ENCODE measurements around the gene LDLRAP1.
A peak's percentile ranks its signal among the peaks of the same experiment; 100 is the strongest.
"Not testable (repeated sequence)": the region's sequence is repeated elsewhere in the genome, so short reads cannot be mapped to it uniquely, and the experiment has no call there.

LDLRAP1 gene

GRCh38 chr1:25577134-25577920, 33.9 kb downstream of the LDLRAP1 start:
- no peak for DNase-seq (ENCODE audit: low read depth)

GRCh38 chr1:25579292-25580252, 36.2 kb downstream of the LDLRAP1 start:
- no peak for DNase-seq (ENCODE audit: low read depth)

DNA sequence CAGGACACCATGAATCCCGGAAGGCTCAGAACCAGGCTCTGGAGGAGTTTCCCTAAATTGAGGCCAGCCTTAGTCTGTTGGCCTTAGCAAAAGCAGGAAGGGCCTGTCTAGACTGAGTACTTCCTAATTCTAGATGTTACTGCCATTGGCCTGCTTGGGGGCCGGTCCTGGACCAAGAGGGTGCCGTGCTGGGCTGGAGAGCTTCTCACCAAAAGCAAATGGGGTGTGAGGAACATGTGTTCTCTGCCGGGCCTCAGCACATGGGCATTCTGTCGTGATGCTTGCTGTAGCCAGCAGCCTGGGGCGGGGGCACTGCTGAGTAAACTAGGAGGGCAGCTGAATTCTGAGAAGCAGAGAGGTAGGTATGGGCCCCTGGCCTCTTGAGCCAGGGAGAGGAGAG, 37.5 kb downstream of the LDLRAP1 start:
- DNase-seq (ENCODE audit: low read depth), result no peak

- DNase-seq (ENCODE audit: low read depth), result no peak
Measured at GRCh38 chr1:25581764-25582163, 38.4 kb downstream of the LDLRAP1 start.

DNA sequence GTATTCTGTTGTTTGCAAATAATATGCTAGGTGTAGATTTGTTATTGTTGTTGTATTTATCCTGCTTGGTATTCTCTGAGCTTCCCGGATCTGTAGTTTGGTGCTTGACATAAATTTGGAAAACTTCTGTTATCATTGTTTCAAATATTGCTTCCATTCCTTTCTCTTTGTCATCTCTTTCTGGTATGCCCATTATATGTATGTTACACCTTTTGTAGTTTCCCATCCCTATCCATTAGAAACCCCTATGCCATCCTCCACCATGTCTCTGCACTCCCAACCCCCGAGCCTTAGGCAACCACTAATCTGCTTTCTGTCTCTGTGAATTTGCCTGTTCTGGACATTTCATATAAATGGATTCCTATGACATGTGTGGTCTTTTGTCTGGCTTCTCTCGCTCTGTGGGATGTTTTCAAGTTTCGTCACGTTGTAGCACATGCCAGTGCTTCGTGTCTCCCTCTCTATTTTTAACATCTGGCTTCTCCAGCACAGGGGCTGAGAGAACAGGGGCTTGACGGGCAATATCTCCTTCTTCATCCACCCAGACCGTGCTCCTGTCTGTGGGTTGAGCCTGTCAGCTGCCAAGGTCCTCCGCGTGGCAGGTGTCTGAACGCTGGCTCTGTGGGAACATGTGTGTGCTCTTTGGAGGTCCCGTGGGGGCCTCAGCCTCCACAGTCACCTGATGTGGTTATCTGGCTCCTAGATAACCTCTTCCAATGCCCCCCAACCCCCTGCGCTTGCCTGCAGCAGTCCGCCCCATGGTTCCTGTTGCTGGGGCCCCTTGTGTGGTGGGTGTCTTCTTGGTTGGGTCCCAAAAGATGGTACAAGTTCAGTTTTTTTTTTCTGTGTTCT, 40.3 kb downstream of the LDLRAP1 start:
- DNase-seq (ENCODE audit: low read depth), result no peak

- no peak for DNase-seq (ENCODE audit: low read depth)
Measured at GRCh38 chr1:25586181-25586588, 42.8 kb downstream of the LDLRAP1 start.

- DNase-seq (ENCODE audit: low read depth), result no peak
Measured at GRCh38 chr1:25587290-25587689, 43.9 kb downstream of the LDLRAP1 start.

GRCh38 chr1:25588224-25588623, 44.8 kb downstream of the LDLRAP1 start:
- not testable (repeated sequence) for DNase-seq (ENCODE audit: low read depth)

GRCh38 chr1:25588786-25589185, 45.4 kb downstream of the LDLRAP1 start:
- DNase-seq (ENCODE audit: low read depth), result not testable (repeated sequence)

- DNase-seq (ENCODE audit: low read depth), result no peak
Measured at GRCh38 chr1:25590096-25590824, 46.9 kb downstream of the LDLRAP1 start.

DNA sequence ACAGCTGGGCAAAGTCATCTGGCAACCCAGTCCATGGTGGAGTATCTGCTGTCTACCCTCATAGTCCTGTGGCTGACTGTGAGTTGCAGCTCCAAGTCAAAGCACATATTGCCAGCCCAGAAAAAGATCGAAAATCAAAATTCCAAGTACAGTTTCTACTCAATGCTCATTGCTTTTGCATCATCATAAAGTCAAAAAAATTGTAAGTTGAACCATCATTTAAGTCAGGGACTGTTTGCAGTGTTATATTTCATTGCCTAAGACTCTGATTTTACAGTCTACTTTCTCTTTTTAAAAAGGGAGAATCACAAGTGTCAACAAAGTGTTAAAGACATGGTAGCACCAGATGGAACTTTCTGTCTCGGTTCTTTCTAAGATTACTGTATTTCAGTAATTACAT, 50.5 kb downstream of the LDLRAP1 start:
- no peak for DNase-seq (ENCODE audit: low read depth)

GRCh38 chr1:25594971-25595370, 51.6 kb downstream of the LDLRAP1 start:
- DNase-seq (ENCODE audit: low read depth), result no peak

DNA sequence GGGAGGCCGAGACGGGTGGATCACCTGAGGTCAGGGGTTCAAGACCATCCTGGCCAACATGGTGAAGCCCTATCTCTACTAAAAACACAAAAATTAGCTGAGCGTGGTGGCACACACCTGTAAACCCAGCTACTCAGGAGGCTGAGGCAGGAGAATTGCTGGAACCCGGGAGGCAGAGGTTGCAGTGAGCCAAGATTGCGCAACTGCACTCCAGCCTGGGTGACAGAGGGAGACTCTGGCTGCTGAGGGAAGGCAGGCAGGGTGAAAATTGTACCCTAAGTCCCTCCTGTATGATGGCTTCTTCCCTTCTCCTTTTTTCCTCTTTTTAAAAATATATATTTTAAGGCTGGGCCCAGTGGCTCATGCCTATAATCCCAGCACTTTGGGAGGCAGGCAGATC, 53.2 kb downstream of the LDLRAP1 start:
- not testable (repeated sequence) for DNase-seq (ENCODE audit: low read depth)

DNA sequence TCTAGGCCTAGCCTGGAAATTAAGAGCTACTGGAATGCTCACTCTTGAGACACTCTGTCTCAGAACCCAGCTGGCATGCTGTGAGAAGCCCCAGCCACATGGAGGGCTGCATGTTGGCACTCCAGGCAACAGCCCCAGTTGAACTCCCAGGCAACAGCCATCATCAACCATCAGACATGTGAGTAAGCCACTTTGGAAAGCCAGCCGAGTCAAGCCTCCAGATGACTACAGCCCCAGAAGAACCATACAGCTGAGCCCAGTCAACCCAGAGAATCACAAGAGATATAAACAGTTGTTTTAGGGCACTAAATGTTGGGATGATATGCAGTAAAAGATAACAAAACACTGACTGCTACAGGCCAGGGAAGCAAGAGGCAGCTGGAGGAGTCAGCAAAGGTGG, 55.5 kb downstream of the LDLRAP1 start:
- DNase-seq (ENCODE audit: low read depth), result no peak

GRCh38 chr1:25599969-25600610, 56.7 kb downstream of the LDLRAP1 start:
- DNase-seq (ENCODE audit: low read depth), result no peak

DNA sequence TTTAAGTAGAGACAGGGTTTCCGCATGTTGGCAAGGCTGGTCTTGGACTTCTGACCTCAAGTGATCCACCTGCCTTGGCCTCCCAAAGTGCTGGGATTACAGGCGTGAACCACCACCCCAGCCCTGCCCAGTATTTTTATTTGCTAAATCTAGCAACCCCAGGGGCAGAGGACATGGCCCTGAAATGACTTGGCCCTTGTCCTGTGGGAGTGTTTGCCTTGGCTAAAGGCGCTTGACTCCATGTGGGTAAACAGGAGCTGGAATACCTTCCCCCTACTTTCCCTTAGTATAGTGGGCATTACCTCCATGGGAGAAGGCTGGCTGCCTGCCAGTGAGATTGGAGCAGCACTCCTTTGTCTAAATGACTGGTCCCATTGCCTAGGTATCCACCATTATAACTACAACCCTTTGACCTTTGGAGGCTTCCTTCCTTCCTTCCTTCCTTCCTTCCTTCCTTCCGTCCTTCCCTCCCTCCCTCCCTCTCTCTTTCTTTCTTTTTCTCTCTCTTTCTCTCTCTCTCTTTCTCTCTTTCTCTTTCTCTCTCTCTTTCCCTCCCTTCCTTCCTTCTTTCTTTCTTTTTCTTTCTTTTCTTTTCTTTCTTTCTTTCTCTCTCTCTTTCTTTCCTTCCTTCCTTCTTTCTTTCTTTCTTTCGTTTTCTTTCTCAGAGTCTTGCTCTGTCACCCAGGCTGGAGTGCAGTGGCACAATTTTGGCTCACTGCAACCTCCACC, 57.7 kb downstream of the LDLRAP1 start:
- DNase-seq (ENCODE audit: low read depth), result not testable (repeated sequence)

- not testable (repeated sequence) for DNase-seq (ENCODE audit: low read depth)
Measured at GRCh38 chr1:25603779-25604538, 60.6 kb downstream of the LDLRAP1 start.

DNA sequence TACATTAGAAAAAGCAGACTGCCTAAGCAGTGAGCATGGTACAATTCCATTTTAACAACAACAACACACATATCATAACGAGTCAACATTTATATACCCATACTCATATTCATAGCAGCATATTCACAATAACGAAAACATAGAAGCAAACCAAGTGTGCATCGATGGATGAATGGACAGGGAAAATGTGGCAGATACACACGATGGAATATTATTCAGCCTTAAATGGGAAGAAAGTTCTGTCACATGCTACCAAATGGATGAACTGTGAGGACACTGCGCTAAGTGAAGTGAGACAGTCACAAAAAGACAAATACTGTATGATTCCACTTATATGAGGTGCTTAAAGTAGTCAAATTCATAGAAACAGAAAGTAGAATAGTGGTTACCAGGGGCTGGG, 63.7 kb downstream of the LDLRAP1 start:
- no peak for DNase-seq (ENCODE audit: low read depth)

GRCh38 chr1:25608488-25609178, 65.2 kb downstream of the LDLRAP1 start:
- DNase-seq (ENCODE audit: low read depth), result peak; percentile 66
